Kidney epithelial cell (primary cell): Measurements from ENCODE around the gene ASB1. TPM values are rescaled to one million over a fixed set of nuclear protein-coding genes. Genes with fewer than 3 reads are reported as not detected.

Source experiments
- DNase-seq: peaks from one replicate; pipeline ENCODE4 v3.0.0-alpha.2; 2010; ENCODE audit warnings: low read depth
- H3K27me3 ChIP-seq: 2 replicates; pipeline ENCODE4 v1.6.0; 2011; ENCODE audit warnings: low read length; ENCODE audit not compliant: control insufficient read depth, insufficient read depth
- H3K36me3 ChIP-seq: 2 replicates; pipeline ENCODE4 v1.5.1; 2011; ENCODE audit warnings: low read length; ENCODE audit not compliant: control insufficient read depth, insufficient read depth
- H3K4me3 ChIP-seq: 2 replicates; pipeline ENCODE4 v1.5.1; 2011; ENCODE audit warnings: low read depth, mild to moderate bottlenecking, control low read depth, low read length
- CTCF ChIP-seq: IDR thresholded peaks from 2 replicates; pipeline ENCODE4 v1.5.1; 2011; ENCODE audit warnings: mild to moderate bottlenecking, moderate library complexity, low read length, control low read depth, inconsistent platforms; ENCODE audit not compliant: insufficient read depth, poor library complexity, severe bottlenecking
- total RNA-seq: library from RNA; depleted of rRNA; stranded (reverse); fragments of >200 nt; gene quantifications from 2 replicates; pipeline ENCODE4 v1.2.3, GENCODE V29; 2015

Gene ASB1
- total RNA-seq, 1 donor from 2014 or later: 23.0 TPM

- no peak for TF ChIP-seq CTCF
- no peak overlapping the region for H3K4me3 ChIP-seq
- DNase-seq: no peak
- no peaks in the 10 kb centered on the region for H3K36me3 ChIP-seq
- H3K27me3 ChIP-seq: no peaks in the 10 kb centered on the region
Measured at GRCh38 chr2:238406998-238407285, 19.8 kb upstream of the ASB1 start.

GRCh38 chr2:238407566-238407965 lies 19.2 kb upstream of the ASB1 start:
- DNase-seq: no peak
- Histone ChIP-seq H3K4me3 (no peak overlapping the region), H3K36me3 (no peaks in the 10 kb centered on the region), H3K27me3 (no peaks in the 10 kb centered on the region)
- no peak for TF ChIP-seq CTCF

DNA sequence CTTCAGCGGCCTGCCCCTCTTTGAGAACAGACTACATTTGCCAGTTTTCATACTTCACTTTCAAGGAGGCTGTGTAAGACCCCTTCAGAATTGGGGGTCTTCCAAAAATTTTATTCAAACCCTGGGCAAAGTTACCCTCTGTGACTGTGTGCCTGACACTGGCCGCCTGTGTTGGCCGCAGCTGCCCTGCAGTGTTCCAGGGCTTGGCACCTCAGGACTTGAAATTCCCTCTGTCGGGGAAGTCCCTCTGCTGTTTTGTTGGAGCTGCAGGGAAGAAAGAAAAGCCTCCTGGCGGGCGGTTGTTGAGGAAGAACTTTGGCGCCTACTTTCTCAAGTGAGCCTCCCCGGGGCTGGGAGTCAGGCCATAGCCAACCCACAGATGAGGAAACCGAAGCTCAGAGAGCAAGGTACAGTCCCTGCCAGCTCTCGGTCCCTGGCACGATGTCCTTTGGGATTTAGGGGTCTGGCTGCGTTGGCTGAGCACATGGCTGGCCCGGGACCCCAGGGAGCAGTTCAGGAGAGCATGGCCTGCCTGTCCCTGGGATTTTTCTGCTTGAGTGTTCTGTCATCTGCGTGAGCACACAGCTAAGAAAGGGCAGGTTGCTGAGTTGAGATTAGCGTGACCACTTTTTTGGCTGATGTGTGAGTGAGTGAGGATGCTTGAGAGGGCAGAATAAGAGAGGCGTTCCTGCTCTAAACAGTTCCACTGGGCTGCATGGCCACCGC lies 17.9 kb upstream of the ASB1 start:
- Histone ChIP-seq H3K27me3 (no peaks in the 10 kb centered on the region), H3K4me3 (no peak overlapping the region), H3K36me3 (no peaks in the 10 kb centered on the region)
- DNase-seq: no peak
- no peak for TF ChIP-seq CTCF

DNA sequence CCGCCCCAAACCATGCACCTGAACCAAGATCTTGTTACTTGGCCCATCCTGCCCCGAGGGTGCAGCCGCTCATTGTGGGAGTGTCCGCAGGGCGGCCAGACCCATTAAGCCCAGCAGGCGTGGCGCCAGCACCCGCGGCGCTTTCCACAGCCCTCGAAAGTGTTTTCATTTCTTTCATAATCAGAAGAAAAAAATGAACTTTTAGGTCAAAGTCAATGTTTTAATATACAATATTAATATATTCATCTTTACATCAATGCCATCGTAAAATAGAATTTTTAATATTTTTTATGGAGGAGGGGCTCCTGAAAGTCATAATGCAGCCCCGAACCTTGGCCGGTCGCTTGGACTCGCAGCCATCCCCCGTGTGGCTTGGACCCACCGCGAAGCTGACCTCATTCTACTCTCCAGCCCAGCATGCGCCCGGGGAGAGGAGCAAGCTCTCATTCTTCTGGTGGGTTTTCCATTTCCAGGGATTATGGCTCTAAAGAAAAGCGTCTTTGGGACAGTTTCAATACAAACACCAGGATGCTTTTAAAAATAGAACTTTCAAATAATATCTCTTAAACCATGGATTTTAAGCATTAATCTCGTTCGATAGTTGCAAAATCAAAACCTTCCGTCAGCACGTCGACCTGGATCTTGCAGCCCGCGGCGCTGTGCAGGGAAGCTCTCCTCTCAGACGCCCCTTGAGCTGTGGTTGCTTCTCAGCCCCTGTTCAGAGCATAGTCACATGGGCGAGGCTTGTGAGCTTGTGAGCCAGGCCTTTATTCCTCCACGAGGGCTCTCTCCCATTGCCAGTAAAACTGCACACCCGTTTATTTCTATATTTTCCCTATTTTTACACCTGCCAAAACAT lies 17.2 kb upstream of the ASB1 start:
- Histone ChIP-seq H3K36me3 (no peaks in the 10 kb centered on the region), H3K4me3 (no peak overlapping the region)
- no peak for TF ChIP-seq CTCF

GRCh38 chr2:238412067-238412767 lies 14.5 kb upstream of the ASB1 start:
- DNase-seq: no peak
- no peak overlapping the region for H3K4me3 ChIP-seq
- no peaks in the 10 kb centered on the region for H3K27me3 ChIP-seq
- no peak for TF ChIP-seq CTCF
- no peaks in the 10 kb centered on the region for H3K36me3 ChIP-seq

More for the DNA sequence above, 17.2 kb upstream of the ASB1 start:
- DNase-seq: no peak
- H3K27me3 ChIP-seq: no peaks in the 10 kb centered on the region
